A549 treated with AZD9567 at 1 μM for 4 hours (cell line): ENCODE results near the gene MKLN1. TPM values are rescaled to one million over a fixed set of nuclear protein-coding genes. Genes with fewer than 3 reads are reported as not detected.

Source experiments
- total RNA-seq: library from RNA; stranded (reverse); fragments of 200-300 nt; extraction: Qiagen RNA extraction; gene quantifications from 5 replicates; pipeline ENCODE4 v1.2.3, GENCODE V29; 2022; ENCODE audit not compliant: insufficient read depth

Gene MKLN1
- 27.5 to 38.3 TPM (median 30.5 TPM) in 5 replicates for total RNA-seq

GRCh38 chr7:131327626-131328376, at the start of gene MKLN1:
Gene MKLN1, plus strand, starts transcription at chr7:131327876. Its CDS starts 24 bp downstream, at chr7:131327900.

Other genes with a start within 250 kb of the MKLN1 start
- 28.9 to 37.5 TPM (median 36.1 TPM) in 5 replicates for gene PODXL, start 228.8 kb downstream of the MKLN1 start, total RNA-seq